NT2/D1 (cell line): ENCODE results near the gene PAQR5.

Experiments
- SUZ12 ChIP-seq: IDR thresholded peaks from 2 replicates; pipeline ENCODE4 v1.6.1; 2011; ENCODE audit not compliant: insufficient read length, insufficient read depth; ENCODE audit errors: extremely low read depth
- YY1 ChIP-seq: IDR thresholded peaks from 2 replicates; pipeline ENCODE4 v1.6.1; 2011; ENCODE audit not compliant: insufficient read length, insufficient read depth
- ZNF274 ChIP-seq: IDR thresholded peaks from 2 replicates; pipeline ENCODE4 v1.6.1; 2011; ENCODE audit warnings: mild to moderate bottlenecking, low read depth, low read length

- TF ChIP-seq SUZ12 (no peak), ZNF274 (no peak), YY1 (no peak)
Measured at GRCh38 chr15:69323893-69324430, 25.2 kb downstream of the PAQR5 start.
